B cell (primary cell): ENCODE measurements around the gene SLC7A1. TPM values are rescaled to one million over a fixed set of nuclear protein-coding genes. Genes with fewer than 3 reads are reported as not detected.

Source experiments
- ATAC-seq: fragments of 200-7000 bp; cut with Tn5 transposase; one replicate; pipeline ENCODE4 v1.10.0; 2021; ENCODE audit warnings: low read depth, mild to moderate bottlenecking, moderate number of reproducible peaks, moderate library complexity
- CTCF ChIA-PET: fragments of 350-600 bp; sonication (Branson Sonifier 250); formaldehyde crosslinking; loops from one replicate; lab custom pipeline; 2021; ENCODE audit warnings: antibody characterized with exemption, inconsistent platforms; lab: Charles Lee
- POLR2A ChIA-PET: fragments of 350-600 bp; sonication (Branson Sonifier 250); formaldehyde crosslinking; loops from one replicate; lab custom pipeline; 2021; ENCODE audit warnings: antibody characterized with exemption; lab: Charles Lee
- DNase-seq: peaks from one replicate; pipeline ENCODE4 v3.0.0; 2013
- H2AFZ ChIP-seq: 2 replicates; pipeline ENCODE4 v1.6.1; 2012; ENCODE audit warnings: mild to moderate bottlenecking, low read depth, low read length; ENCODE audit not compliant: insufficient read depth, poor library complexity, severe bottlenecking
- H3K27ac ChIP-seq, 2 donors: 1 replicate in 1 of 2; 2 replicates in 1 of 2; pipeline ENCODE4 v1.5.1; 2012 to 2013; ENCODE audit warnings: low read length in 2 of 2, mild to moderate bottlenecking in 2 of 2, moderate library complexity in 1 of 2
- H3K27me3 ChIP-seq, 4 experiments: fragments of 200-600 bp in 1 of 4; sonication (generic) in 1 of 4; replicated peaks in 1 of 4; 1 replicate in 2 of 4; 2 replicates in 2 of 4; pipeline versions ENCODE4 v1.6.1 to v1.7.0; 2013 to 2016; ENCODE audit warnings: low read length in 3 of 4, mild to moderate bottlenecking in 2 of 4, mixed read lengths in 1 of 4, moderate library complexity in 1 of 4; ENCODE audit not compliant: insufficient read depth in 4 of 4, control insufficient read depth in 3 of 4; ENCODE audit errors: control extremely low read depth in 1 of 4
- H3K36me3 ChIP-seq, 2 experiments: replicated peaks in 1 of 2; 1 replicate in 1 of 2; 2 replicates in 1 of 2; pipeline versions ENCODE4 v1.6.1 to v1.7.1; 2013; ENCODE audit warnings: low read length in 1 of 2; ENCODE audit not compliant: insufficient read depth in 2 of 2, control insufficient read depth in 1 of 2; ENCODE audit errors: control extremely low read depth in 1 of 2, extremely low read depth in 1 of 2
- H3K4me1 ChIP-seq, 2 donors: fragments of 200-600 bp in 1 of 2; sonication (generic) in 1 of 2; 1 replicate in 1 of 2; 2 replicates in 1 of 2; pipeline versions ENCODE4 v1.5.1 to v1.6.1; 2013 to 2017; ENCODE audit warnings: low read length in 2 of 2; ENCODE audit not compliant: control insufficient read depth in 2 of 2, insufficient read depth in 2 of 2
- H3K4me2 ChIP-seq: replicated peaks from 2 replicates; pipeline ENCODE3; 2012; ENCODE audit warnings: mild to moderate bottlenecking, low read depth, low read length; ENCODE audit not compliant: poor library complexity, severe bottlenecking
- H3K4me3 ChIP-seq, 5 experiments: fragments of 200-600 bp in 1 of 5; sonication (generic) in 1 of 5; 1 replicate in 3 of 5; 2 replicates in 2 of 5; pipeline versions ENCODE4 v1.5.1 to v1.7.0; 2011 to 2016; ENCODE audit warnings: low read length in 4 of 5, mild to moderate bottlenecking in 4 of 5, low read depth in 2 of 5, control low read depth in 1 of 5, moderate library complexity in 1 of 5; ENCODE audit not compliant: insufficient read depth in 1 of 5; ENCODE audit errors: control extremely low read depth in 1 of 5, extremely low read depth in 1 of 5
- H3K79me2 ChIP-seq: fragments of 200-600 bp; sonication (generic); one replicate; pipeline ENCODE4 v1.6.0; 2016; ENCODE audit warnings: low read length; ENCODE audit not compliant: control insufficient read depth, insufficient read depth
- H3K9ac ChIP-seq: fragments of 200-600 bp; sonication (generic); 2 replicates; pipeline ENCODE4 v1.6.1; 2017; ENCODE audit warnings: mild to moderate bottlenecking, low read length, moderate library complexity
- H3K9me3 ChIP-seq, 3 donors: one replicate each; pipeline versions ENCODE4 v1.6.1 to v1.7.1; 2013; ENCODE audit warnings: low read length in 2 of 3; ENCODE audit not compliant: control insufficient read depth in 2 of 3, insufficient read depth in 1 of 3; ENCODE audit errors: control extremely low read depth in 1 of 3
- H4K20me1 ChIP-seq: 2 replicates; pipeline ENCODE4 v1.6.0; 2012; ENCODE audit warnings: mild to moderate bottlenecking, low read length; ENCODE audit not compliant: insufficient read depth, control insufficient read depth, poor library complexity, severe bottlenecking
- H3K27ac Mint-ChIP-seq: one replicate; pipeline ENCODE4 v1.8.0; 2021; ENCODE audit warnings: mixed read lengths
- H3K27me3 Mint-ChIP-seq: one replicate; pipeline ENCODE4 v1.8.0; 2021; ENCODE audit warnings: mixed read lengths
- H3K4me1 Mint-ChIP-seq: one replicate; pipeline ENCODE4 v1.8.0; 2021; ENCODE audit warnings: mixed read lengths
- H3K4me3 Mint-ChIP-seq: one replicate; pipeline ENCODE4 v1.8.0; 2021; ENCODE audit warnings: mixed read lengths
- H3K9me3 Mint-ChIP-seq: one replicate; pipeline ENCODE4 v1.8.0; 2022; ENCODE audit warnings: mixed read lengths; ENCODE audit not compliant: insufficient read depth
- EZH2 ChIP-seq: IDR thresholded peaks from 2 replicates; pipeline ENCODE4 v1.6.1; 2012; ENCODE audit warnings: borderline replicate concordance, low read depth, mild to moderate bottlenecking, moderate library complexity, low read length; ENCODE audit not compliant: insufficient read depth, poor library complexity, severe bottlenecking
- WGBS: methylation state at CpG from one replicate; pipeline ENCODE4 v1.1.5; 2013; ENCODE audit warnings: missing lambda C conversion rate; ENCODE audit not compliant: insufficient coverage; 5-methylcytosine and 5-hydroxymethylcytosine counted together
- intact Hi-C: fragments of 100-400 bp; cut with micrococcal nuclease; formaldehyde crosslinking; loops from one replicate; pipeline ENCODE4 v1.10.0; 2022
- polyA plus RNA-seq: library from polyadenylated mRNA; depleted of rRNA; stranded (reverse); fragments of >200 nt; gene quantifications from 2 replicates; pipeline ENCODE4 v1.2.3, GENCODE V29; 2012
- total RNA-seq, 2 donors: library from RNA; stranded (reverse); fragments of 120-200 nt in 1 of 2; gene quantifications; 1 replicate in 1 of 2; 2 replicates in 1 of 2; pipeline versions ENCODE4 v1.2.3 to v1.2.4, GENCODE V29; 2013 to 2022
- TF ChIP-seq, protein P1 (sequence below): fragments of 200-600 bp; IDR thresholded peaks from one replicate; pipeline ENCODE4 v1.8.0; 2022; ENCODE audit warnings: antibody characterized with exemption, mild to moderate bottlenecking

SLC7A1 gene
- total and polyA plus RNA-seq, 2 donors (not counting 1 experiment from before 2014, with no cell fraction given): 3.3 to 23.1 TPM

DNA sequence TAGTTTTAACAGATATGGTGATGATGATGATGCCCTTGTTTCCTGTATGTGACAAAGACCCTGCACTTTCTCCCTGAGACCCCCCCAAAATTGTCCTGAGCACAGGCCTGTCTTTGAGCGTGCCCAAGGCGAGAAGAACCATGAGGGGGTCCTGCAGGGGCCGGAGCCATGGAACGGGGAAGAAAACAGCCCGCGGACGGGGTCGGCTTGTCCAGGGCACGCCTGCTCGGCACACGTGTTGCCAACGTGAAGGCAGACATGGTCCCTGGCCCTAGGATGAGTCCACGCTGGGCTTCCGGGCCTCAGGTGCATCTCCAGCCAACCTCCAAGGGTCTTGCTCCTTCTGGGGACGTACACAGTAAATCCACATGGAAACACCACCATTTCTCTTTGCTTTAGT lies 90.8 kb downstream of the SLC7A1 start:
- no peaks in the 10 kb centered on the region for H3K36me3 ChIP-seq
- H3K27me3 ChIP-seq: peaks cover 0 to 25% (median 9%) of the 10 kb centered on the region in 4 experiments
- H3K4me2 ChIP-seq: no peak overlapping the region
- ChIA-PET CTCF (interaction anchor here (1.9 to 2.5 kb wide), 2 partner anchors 8 to 32 kb away, joined by 6 to 15 read pairs; no protein-coding TSS in a partner anchor), POLR2A (no interaction called here)
- no peak overlapping the region for H3K4me3 ChIP-seq
- no peak overlapping the region for H3K9ac ChIP-seq
- Mint-ChIP-seq H3K4me1 (peaks cover 8% of the 10 kb centered on the region), H3K27ac (no peak overlapping the region), H3K9me3 (no peaks in the 10 kb centered on the region), H3K27me3 (peaks cover 31% of the 10 kb centered on the region), H3K4me3 (no peak overlapping the region)
- no peak overlapping the region for H2AFZ ChIP-seq
- H4K20me1 ChIP-seq: no peaks in the 10 kb centered on the region
- peaks cover 0 to 4% of the 10 kb centered on the region in 2 donors for H3K4me1 ChIP-seq
- 95% methylated on average over 14 of the region's 15 CpGs for WGBS
- no peaks in the 10 kb centered on the region for H3K9me3 ChIP-seq
- no peak for ATAC-seq
- no peak for TF ChIP-seq EZH2
- TF ChIP-seq, protein P1, sequence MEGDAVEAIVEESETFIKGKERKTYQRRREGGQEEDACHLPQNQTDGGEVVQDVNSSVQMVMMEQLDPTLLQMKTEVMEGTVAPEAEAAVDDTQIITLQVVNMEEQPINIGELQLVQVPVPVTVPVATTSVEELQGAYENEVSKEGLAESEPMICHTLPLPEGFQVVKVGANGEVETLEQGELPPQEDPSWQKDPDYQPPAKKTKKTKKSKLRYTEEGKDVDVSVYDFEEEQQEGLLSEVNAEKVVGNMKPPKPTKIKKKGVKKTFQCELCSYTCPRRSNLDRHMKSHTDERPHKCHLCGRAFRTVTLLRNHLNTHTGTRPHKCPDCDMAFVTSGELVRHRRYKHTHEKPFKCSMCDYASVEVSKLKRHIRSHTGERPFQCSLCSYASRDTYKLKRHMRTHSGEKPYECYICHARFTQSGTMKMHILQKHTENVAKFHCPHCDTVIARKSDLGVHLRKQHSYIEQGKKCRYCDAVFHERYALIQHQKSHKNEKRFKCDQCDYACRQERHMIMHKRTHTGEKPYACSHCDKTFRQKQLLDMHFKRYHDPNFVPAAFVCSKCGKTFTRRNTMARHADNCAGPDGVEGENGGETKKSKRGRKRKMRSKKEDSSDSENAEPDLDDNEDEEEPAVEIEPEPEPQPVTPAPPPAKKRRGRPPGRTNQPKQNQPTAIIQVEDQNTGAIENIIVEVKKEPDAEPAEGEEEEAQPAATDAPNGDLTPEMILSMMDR: no peak
- no peaks in the 10 kb centered on the region for H3K79me2 ChIP-seq
- DNase-seq: no peak
- no peak overlapping the region for H3K27ac ChIP-seq
- intact Hi-C loops: loop anchor here (10.0 kb wide), 1 partner anchor 340 kb away; no protein-coding TSS in a partner anchor

DNA sequence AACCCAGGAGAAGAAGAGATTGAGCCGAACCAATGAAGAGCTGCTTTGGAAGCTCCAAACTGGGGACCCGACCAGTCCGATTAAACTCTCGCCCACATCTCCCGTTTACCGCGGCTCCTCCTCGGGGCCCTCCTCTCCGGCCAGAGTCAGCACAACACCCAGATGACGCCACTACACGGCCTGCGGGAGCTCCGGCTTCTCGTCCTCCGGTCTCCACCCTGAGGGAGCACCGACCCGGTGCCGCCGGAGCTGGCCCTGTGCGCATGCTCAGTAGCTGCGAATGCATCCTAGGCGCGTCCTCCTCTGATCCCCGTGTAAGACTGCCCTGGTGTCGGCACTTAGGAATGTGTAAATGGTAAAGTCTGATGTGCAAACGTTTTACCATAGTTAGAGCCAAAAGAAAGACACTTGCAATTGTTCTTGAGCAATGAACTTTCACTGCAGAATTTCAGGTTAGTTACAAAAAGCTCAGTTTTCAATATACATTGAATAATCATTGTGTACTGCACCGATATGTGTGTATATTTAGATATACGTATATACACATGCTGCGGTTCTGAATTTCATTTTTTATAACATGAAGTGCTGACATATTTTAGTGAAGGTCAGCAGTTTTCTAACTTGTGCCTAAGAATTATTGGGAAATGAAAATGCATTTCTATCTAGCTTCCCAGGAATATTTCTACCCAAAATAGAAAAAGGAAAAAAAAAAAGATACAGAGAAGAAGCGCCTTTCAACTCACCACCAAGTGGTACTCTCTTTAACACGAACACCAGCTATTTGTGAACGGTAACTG lies 92.2 kb downstream of the SLC7A1 start:
- POLR2A ChIA-PET: no interaction called here
- intact Hi-C loops: loop anchor here (10.0 kb wide), 1 partner anchor 342 kb away; no protein-coding TSS in a partner anchor
- CTCF ChIA-PET: interaction anchor here (1.2 to 2.5 kb wide), 4 partner anchors 19 to 421 kb away, joined by 3 to 15 read pairs (median 3); no protein-coding TSS in a partner anchor

More for the DNA sequence above, 92.2 kb downstream of the SLC7A1 start:
- H4K20me1 ChIP-seq: no peaks in the 10 kb centered on the region
- no peaks in the 10 kb centered on the region for H3K36me3 ChIP-seq
- H3K79me2 ChIP-seq: no peaks in the 10 kb centered on the region
- H3K9me3 ChIP-seq: no peaks in the 10 kb centered on the region
- 47% methylated on average over 21 of the region's 32 CpGs for WGBS
- H3K4me2 ChIP-seq: no peak overlapping the region
- H3K27me3 ChIP-seq: peaks cover 0 to 25% (median 9%) of the 10 kb centered on the region in 4 experiments
- H3K9ac ChIP-seq: no peak overlapping the region
- no peak overlapping the region for H2AFZ ChIP-seq
- TF ChIP-seq EZH2: no peak
- TF ChIP-seq, protein P1: no peak
- Mint-ChIP-seq H3K4me3 (no peak overlapping the region), H3K27me3 (peaks cover 31% of the 10 kb centered on the region), H3K4me1 (peaks cover 8% of the 10 kb centered on the region), H3K27ac (no peak overlapping the region), H3K9me3 (no peaks in the 10 kb centered on the region)
- H3K4me1 ChIP-seq: peaks cover 0 to 4% of the 10 kb centered on the region in 2 donors
- H3K27ac ChIP-seq: no peak overlapping the region
- ATAC-seq (no peak), DNase-seq (no peak)
- H3K4me3 ChIP-seq: no peak overlapping the region
